Body of pancreas (tissue), 4 donors: ENCODE measurements around the gene ADGRF3. TPM values are rescaled to one million over a fixed set of nuclear protein-coding genes. Genes with fewer than 3 reads are reported as not detected.

Source experiments
- ATAC-seq: fragments of 150-250 bp; one replicate; pipeline ENCODE4 v1.9.1; 2016
- DNase-seq, 4 donors: peaks; one replicate each; pipeline ENCODE4 v3.0.0-alpha.2; 2019
- H3K27ac ChIP-seq, 4 donors: fragments of 200-600 bp; sonication (generic); 1 replicate in 3 of 4; 2 replicates in 1 of 4; pipeline versions ENCODE4 v1.5.1 to v1.6.1; 2016 to 2019; ENCODE audit warnings: mild to moderate bottlenecking in 1 of 4, mixed read lengths in 1 of 4, moderate library complexity in 1 of 4
- H3K27me3 ChIP-seq, 2 donors: fragments of 200-600 bp; sonication (generic); one replicate each; pipeline ENCODE4 v1.6.0; 2016; ENCODE audit warnings: mild to moderate bottlenecking in 1 of 2
- H3K36me3 ChIP-seq, 2 donors: fragments of 200-600 bp; sonication (generic); replicated peaks in 1 of 2; 2 replicates each; pipeline ENCODE4 v1.5.1; 2016; ENCODE audit warnings: low read depth in 2 of 2; ENCODE audit not compliant: insufficient read depth in 1 of 2
- H3K4me1 ChIP-seq: fragments of 200-600 bp; sonication (generic); one replicate; pipeline ENCODE4 v1.6.0; 2016
- H3K4me3 ChIP-seq, 2 donors: fragments of 200-600 bp; sonication (generic); 1 replicate in 1 of 2; 2 replicates in 1 of 2; pipeline ENCODE4 v1.5.1; 2016 to 2019
- H3K9me3 ChIP-seq, 3 donors: fragments of 200-600 bp; sonication (generic); 1 replicate in 2 of 3; 2 replicates in 1 of 3; pipeline ENCODE4 v1.5.1; 2016
- POLR2A ChIP-seq, 3 donors: fragments of 450-650 bp; IDR thresholded peaks; one replicate each; pipeline ENCODE4 v1.6.1; 2016; ENCODE audit warnings: antibody characterized with exemption in 3 of 3, mild to moderate bottlenecking in 2 of 3
- WGBS, 2 donors: methylation state at CpG; one replicate each; pipeline ENCODE4 v1.1.5; 2017; 5-methylcytosine and 5-hydroxymethylcytosine counted together
- intact Hi-C: fragments of 100-400 bp; cut with DNase I; formaldehyde crosslinking; loops from one replicate; pipeline ENCODE4 v1.15.1; 2023
- total RNA-seq, 2 donors: library from RNA; depleted of rRNA; stranded (reverse); fragments of >200 nt; gene quantifications; one replicate each; pipeline ENCODE4 v1.1.0, GENCODE V29; 2016
- TF ChIP-seq, protein P1 (sequence below), 7 experiments: fragments of 450-650 bp in 4 of 7; fragments of 200-600 bp in 3 of 7; sonication (generic) in 3 of 7; IDR thresholded peaks; one replicate each; pipeline ENCODE4 v1.5.1; 2016 to 2019; ENCODE audit warnings: antibody characterized with exemption in 7 of 7

The ADGRF3 gene
- total RNA-seq, 2 donors from 2014 or later: not detected

DNA sequence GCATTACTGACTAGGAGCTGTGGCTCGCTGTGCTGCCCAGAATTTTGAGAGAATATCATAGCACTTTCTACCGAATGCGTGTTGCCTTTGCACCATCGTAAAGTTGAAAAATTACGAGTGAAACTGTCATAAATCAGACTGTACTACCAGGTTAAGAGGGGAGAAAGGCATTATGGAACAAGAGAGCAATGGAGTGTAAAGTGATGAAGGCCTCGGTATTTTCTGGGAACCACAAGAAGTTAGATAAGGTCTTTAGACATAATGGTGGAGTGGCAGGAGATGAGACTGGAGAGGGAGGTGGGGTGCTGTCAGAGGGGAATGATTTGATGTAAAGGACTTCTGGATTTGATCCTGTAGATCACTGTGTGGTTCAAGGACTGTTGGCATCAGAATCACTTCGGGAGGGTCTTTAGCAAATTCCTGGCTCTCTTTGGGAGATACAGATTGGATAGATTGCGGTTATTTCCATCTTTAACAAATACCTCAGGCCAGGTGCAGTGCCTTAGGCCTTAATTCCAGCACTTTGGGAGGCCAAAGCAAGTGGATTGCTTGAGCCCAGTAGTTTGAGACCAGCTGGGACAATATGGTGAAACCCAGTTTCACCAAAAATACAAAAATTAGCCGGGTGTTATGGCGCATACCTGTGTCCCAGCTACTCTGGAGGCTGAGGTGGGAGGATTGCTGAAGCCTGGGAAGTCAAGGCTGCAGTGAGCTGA is 4.9 kb upstream of the ADGRF3 start:
- TF ChIP-seq, protein P1, sequence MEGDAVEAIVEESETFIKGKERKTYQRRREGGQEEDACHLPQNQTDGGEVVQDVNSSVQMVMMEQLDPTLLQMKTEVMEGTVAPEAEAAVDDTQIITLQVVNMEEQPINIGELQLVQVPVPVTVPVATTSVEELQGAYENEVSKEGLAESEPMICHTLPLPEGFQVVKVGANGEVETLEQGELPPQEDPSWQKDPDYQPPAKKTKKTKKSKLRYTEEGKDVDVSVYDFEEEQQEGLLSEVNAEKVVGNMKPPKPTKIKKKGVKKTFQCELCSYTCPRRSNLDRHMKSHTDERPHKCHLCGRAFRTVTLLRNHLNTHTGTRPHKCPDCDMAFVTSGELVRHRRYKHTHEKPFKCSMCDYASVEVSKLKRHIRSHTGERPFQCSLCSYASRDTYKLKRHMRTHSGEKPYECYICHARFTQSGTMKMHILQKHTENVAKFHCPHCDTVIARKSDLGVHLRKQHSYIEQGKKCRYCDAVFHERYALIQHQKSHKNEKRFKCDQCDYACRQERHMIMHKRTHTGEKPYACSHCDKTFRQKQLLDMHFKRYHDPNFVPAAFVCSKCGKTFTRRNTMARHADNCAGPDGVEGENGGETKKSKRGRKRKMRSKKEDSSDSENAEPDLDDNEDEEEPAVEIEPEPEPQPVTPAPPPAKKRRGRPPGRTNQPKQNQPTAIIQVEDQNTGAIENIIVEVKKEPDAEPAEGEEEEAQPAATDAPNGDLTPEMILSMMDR (IDR thresholded peaks at IDR 0.05): no peak
- no peak for TF ChIP-seq POLR2A (IDR thresholded peaks at IDR 0.05)
- H3K4me3 ChIP-seq: no peak overlapping the region
- H3K27me3 ChIP-seq: no peaks in the 10 kb centered on the region
- ATAC-seq (no peak), DNase-seq (no peak)
- H3K9me3 ChIP-seq: no peaks in the 10 kb centered on the region
- WGBS, 2 donors: 92 to 97% methylated on average over 10 of the region's 10 CpGs
- H3K4me1 ChIP-seq: peaks cover 15% of the 10 kb centered on the region
- intact Hi-C loops: no loop called here
- no peaks in the 10 kb centered on the region for H3K36me3 ChIP-seq
- no peak overlapping the region for H3K27ac ChIP-seq

GRCh38 chr2:26349690-26350089 is 3.1 kb upstream of the ADGRF3 start:
- DNase-seq: no peak

DNA sequence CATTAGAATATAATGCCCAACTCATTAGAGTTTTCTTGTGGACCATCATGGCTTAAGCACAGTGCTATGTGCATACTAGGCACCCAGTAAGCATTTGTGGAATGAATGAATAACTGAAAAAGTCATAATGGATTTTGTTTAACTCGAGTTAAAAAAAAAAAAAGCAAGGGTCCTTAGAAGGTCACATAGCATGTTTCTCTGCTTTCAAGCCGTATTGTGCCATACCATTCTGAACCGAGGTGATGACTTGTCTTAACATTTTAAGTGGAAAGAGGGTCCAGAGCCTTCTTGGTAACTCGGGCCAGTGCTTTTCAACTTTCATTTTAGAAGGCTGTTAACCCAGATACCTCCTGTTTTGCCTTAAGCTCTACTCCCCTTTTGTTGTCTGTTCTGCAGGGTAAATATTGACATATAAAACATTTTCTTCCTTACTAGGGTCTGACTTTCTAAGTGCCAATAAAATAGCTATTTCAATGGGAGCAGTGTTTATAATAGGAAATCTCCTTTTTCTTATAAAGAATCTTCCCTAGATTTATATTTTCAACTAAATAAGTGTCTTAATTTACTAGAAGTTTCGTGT is 787 bp upstream of the ADGRF3 start:
- peak overlapping the region in 3 of 4 donors; percentile 89 to 96 (median 95) for H3K27ac ChIP-seq

More at GRCh38 chr2:26349690-26350089, 3.1 kb upstream of the ADGRF3 start:
- Histone ChIP-seq H3K4me1 (peaks cover 18% of the 10 kb centered on the region), H3K36me3 (no peaks in the 10 kb centered on the region), H3K27ac (no peak overlapping the region), H3K9me3 (no peaks in the 10 kb centered on the region), H3K27me3 (no peaks in the 10 kb centered on the region), H3K4me3 (no peak overlapping the region)
- no peak for ATAC-seq
- intact Hi-C loops: no loop called here
- TF ChIP-seq, protein P1 (IDR thresholded peaks at IDR 0.05): no peak
- no peak for TF ChIP-seq POLR2A (IDR thresholded peaks at IDR 0.05)
- 83 to 95% methylated on average over 3 of the region's 3 CpGs for WGBS, 2 donors

DNA sequence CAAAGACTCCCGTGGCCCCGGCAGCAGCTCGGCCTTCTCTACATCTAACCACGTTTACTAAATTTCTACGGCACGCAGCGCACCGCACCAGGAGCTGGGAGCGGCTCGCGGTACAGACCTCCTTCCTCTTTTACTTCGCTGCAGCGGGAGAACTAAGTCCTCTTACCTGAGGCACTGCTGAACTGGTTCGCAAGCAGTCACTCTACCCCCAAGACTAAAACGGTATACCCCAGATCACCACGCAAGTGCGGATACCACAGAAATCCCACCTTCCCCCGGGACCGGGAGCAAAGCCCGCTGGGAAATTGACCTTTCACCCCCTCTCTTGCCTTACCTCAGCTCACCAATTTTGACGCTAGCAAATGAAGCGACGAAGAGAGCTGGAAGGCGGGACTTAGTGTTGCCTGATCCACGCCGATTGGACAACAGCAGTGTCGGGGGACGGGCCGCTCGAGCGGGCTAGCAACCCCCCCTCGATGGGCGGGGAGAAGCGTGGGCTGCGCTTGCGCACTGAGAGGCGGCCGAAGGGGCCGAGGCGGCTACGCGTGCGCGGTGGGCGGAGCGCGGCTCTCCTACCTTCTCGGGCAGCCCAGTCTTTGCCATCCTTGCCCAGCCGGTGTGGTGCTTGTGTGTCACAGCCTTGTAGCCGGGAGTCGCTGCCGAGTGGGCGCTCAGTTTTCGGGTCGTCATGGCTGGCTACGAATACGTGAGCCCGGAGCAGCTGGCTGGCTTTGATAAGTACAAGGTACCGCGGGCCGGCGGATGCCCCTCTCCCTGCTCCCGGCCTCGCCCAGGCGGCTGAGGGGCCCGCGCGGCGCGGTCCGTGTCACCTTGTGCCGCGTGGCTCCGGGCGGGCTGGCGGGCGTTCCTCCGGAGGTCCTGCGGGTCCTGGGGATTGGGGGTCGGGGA is 790 bp downstream of the ADGRF3 start, which contains the start of gene SELENOI:
TSS of gene SELENOI (plus strand) at position 599 of the 909 bp plus-strand sequence. CDS start at position 689, 90 bp downstream.
- Histone ChIP-seq H3K36me3 (no peaks in the 10 kb centered on the region), H3K27me3 (no peaks in the 10 kb centered on the region), H3K9me3 (no peaks in the 10 kb centered on the region), H3K27ac (peak within 1 kb of the TSS; percentile 89 to 96 (median 93)), H3K4me3 (peak within 1 kb of the TSS; percentile 67 to 94), H3K4me1 (peaks cover 35% of the 10 kb centered on the region)
- intact Hi-C loops: no loop called here
- WGBS, 2 donors: 0 to 1% methylated on average over 34 to 79 of the region's 80 CpGs
- DNase-seq (peak; percentile 99), ATAC-seq (peak; percentile 96)
- TF ChIP-seq, protein P1 (IDR thresholded peaks at IDR 0.05): peak in 3 of 7 experiments; percentile 2 to 11 (median 7)
- TF ChIP-seq POLR2A (IDR thresholded peaks at IDR 0.05): peak; percentile 92 to 97 (median 95)

More for the DNA sequence above, 787 bp upstream of the ADGRF3 start:
- DNase-seq (no peak), ATAC-seq (no peak)
- TF ChIP-seq, protein P1 (IDR thresholded peaks at IDR 0.05): no peak
- TF ChIP-seq POLR2A (IDR thresholded peaks at IDR 0.05): no peak
- 14 to 19% methylated on average over 5 of the region's 5 CpGs for WGBS, 2 donors
- Histone ChIP-seq H3K4me3 (no peak overlapping the region), H3K36me3 (no peaks in the 10 kb centered on the region), H3K4me1 (peaks cover 29% of the 10 kb centered on the region), H3K27me3 (no peaks in the 10 kb centered on the region), H3K9me3 (no peaks in the 10 kb centered on the region)
- intact Hi-C loops: no loop called here
